ENCODE measurements around the gene RUSC2. TPM values are rescaled to one million over a fixed set of nuclear protein-coding genes. Genes with fewer than 3 reads are reported as not detected.

The RUSC2 gene
- total RNA-seq, 1 experiment from 2014 or later, result 11.6 TPM

Other genes with a start within 250 kb of the RUSC2 start
- gene TESK1, start 115.2 kb downstream of the RUSC2 start, total RNA-seq (2021; ENCODE audit: unreplicated experiment), result 26.6 TPM
- 1.6 TPM for gene CD72, start 128.3 kb downstream of the RUSC2 start, total RNA-seq (2021; ENCODE audit: unreplicated experiment)
- not detected for gene SIT1, start 160.8 kb downstream of the RUSC2 start, total RNA-seq (2021; ENCODE audit: unreplicated experiment)
- gene RMRP, start 167.9 kb downstream of the RUSC2 start, total RNA-seq (2021; ENCODE audit: unreplicated experiment), result 30,969 TPM
- 11.1 TPM for gene CCDC107, start 168.2 kb downstream of the RUSC2 start, total RNA-seq (2021; ENCODE audit: unreplicated experiment)
- 29.8 TPM for gene ARHGEF39, start 175.1 kb downstream of the RUSC2 start, total RNA-seq (2021; ENCODE audit: unreplicated experiment)
- 8.5 TPM for gene CA9, start 183.8 kb downstream of the RUSC2 start, total RNA-seq (2021; ENCODE audit: unreplicated experiment)
- gene TPM2, start 199.8 kb downstream of the RUSC2 start, total RNA-seq (2021; ENCODE audit: unreplicated experiment), result 278 TPM
- 144 TPM for gene TLN1, start 242.1 kb downstream of the RUSC2 start, total RNA-seq (2021; ENCODE audit: unreplicated experiment)
- gene CREB3, start 242.6 kb downstream of the RUSC2 start, total RNA-seq (2021; ENCODE audit: unreplicated experiment), result 22.3 TPM

All from HCT116 (cell line).